Nephron (organoid): ENCODE data around the gene CHST9.
A peak's percentile ranks its signal among the peaks of the same experiment; 100 is the strongest.

ENCODE experiments used
- H3K27ac Mint-ChIP-seq, 3 experiments: 2 replicates each; pipeline ENCODE4 v1.8.0; 2020; ENCODE audit warnings: mixed read lengths in 3 of 3, mild to moderate bottlenecking in 2 of 3, moderate library complexity in 1 of 3
- H3K27me3 Mint-ChIP-seq: 2 replicates; pipeline ENCODE4 v1.8.0; 2021; ENCODE audit warnings: low read depth, mild to moderate bottlenecking, moderate library complexity, mixed read lengths
- H3K36me3 Mint-ChIP-seq: 2 replicates; pipeline ENCODE4 v1.8.0; 2020; ENCODE audit warnings: low read depth, mixed read lengths
- H3K4me1 Mint-ChIP-seq: 2 replicates; pipeline ENCODE4 v1.8.0; 2020; ENCODE audit warnings: mixed read lengths
- H3K4me3 Mint-ChIP-seq, 3 experiments: 2 replicates each; pipeline ENCODE4 v1.8.0; 2020; ENCODE audit warnings: mild to moderate bottlenecking in 3 of 3, mixed read lengths in 3 of 3, moderate library complexity in 2 of 3
- H3K9me3 Mint-ChIP-seq: 2 replicates; pipeline ENCODE4 v1.8.0; 2020; ENCODE audit warnings: mixed read lengths
- TF ChIP-seq, protein P1 (sequence below), 3 experiments: fragments of 200-600 bp; sonication (generic); IDR thresholded peaks; one replicate each; pipeline ENCODE4 v1.5.0; 2021; ENCODE audit warnings: antibody characterized with exemption in 3 of 3; ENCODE audit not compliant: unreplicated experiment in 3 of 3

The CHST9 gene

DNA sequence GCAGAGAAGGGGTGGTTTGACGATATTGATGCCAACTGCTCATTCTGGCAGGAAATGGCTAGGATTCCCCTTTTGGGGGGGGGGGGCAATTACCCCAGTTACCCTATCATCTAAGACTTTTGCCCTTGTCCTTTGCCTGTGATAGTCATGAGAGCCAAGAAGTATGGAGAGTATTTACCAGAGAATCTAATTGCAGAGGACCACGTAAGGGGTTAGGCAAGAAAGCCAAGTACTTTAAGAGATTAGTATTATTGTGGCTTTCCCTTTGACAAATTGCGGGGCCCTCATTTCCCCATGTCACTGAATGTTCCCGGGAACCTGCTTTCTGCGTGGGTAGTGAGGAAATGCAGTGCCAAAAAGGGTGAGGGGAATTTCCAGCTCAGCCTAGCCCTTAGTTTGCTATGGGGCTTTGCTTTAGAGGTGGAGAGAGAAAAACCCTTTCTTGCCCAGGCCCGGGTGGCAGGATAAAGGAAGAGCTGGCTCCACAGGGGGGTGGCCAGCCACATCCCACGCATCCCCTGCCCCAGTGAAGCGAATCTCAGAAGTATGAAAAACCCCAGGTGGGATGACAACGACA is 321.1 kb downstream of the CHST9 start:
- Mint-ChIP-seq H3K4me1 (peaks cover 44% of the 10 kb centered on the region), H3K4me3 (peak overlapping the region; percentile 64 to 73 (median 72)), H3K27ac (peak overlapping the region; percentile 20 to 51 (median 25)), H3K27me3 (peaks cover 40% of the 10 kb centered on the region), H3K9me3 (no peaks in the 10 kb centered on the region), H3K36me3 (no peaks in the 10 kb centered on the region)
- TF ChIP-seq, protein P1, sequence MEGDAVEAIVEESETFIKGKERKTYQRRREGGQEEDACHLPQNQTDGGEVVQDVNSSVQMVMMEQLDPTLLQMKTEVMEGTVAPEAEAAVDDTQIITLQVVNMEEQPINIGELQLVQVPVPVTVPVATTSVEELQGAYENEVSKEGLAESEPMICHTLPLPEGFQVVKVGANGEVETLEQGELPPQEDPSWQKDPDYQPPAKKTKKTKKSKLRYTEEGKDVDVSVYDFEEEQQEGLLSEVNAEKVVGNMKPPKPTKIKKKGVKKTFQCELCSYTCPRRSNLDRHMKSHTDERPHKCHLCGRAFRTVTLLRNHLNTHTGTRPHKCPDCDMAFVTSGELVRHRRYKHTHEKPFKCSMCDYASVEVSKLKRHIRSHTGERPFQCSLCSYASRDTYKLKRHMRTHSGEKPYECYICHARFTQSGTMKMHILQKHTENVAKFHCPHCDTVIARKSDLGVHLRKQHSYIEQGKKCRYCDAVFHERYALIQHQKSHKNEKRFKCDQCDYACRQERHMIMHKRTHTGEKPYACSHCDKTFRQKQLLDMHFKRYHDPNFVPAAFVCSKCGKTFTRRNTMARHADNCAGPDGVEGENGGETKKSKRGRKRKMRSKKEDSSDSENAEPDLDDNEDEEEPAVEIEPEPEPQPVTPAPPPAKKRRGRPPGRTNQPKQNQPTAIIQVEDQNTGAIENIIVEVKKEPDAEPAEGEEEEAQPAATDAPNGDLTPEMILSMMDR (IDR thresholded peaks at IDR 0.05; ENCODE audit: unreplicated experiment in 3 of 3) = no peak

- TF ChIP-seq, protein P1 (IDR thresholded peaks at IDR 0.05; ENCODE audit: unreplicated experiment in 3 of 3) = no peak
- peak overlapping the region; percentile 75 to 83 (median 78) for H3K4me3 Mint-ChIP-seq
- H3K9me3 Mint-ChIP-seq = peaks cover 2% of the 10 kb centered on the region
- peaks cover 40% of the 10 kb centered on the region for H3K27me3 Mint-ChIP-seq
- peaks cover 3% of the 10 kb centered on the region for H3K36me3 Mint-ChIP-seq
- peaks cover 37% of the 10 kb centered on the region for H3K4me1 Mint-ChIP-seq
- H3K27ac Mint-ChIP-seq = peak overlapping the region in 2 of 3 experiments; percentile 25 to 51
Observed at GRCh38 chr18:26863122-26863879, 321.8 kb downstream of the CHST9 start.

DNA sequence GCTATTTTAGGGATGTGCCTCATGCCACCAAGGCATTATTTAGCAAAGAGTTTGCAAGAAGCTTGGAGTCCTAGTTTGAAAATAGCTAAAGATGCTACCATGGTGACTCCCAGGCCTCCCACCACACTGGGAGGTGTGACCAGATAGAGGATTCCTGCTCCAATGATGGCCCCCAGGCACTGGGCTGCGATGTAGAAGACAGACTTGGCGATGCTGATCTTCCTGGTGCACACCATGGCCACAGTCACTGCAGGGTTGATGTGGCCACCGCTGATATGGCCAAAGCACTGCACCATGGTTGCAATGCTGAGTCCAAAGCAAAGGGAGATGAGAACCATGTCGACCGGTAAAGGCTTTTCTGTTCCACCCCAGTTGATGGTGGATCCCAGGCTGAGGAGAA is 323.0 kb downstream of the CHST9 start:
- peaks cover 26% of the 10 kb centered on the region for H3K4me1 Mint-ChIP-seq
- H3K9me3 Mint-ChIP-seq = peaks cover 2% of the 10 kb centered on the region
- H3K36me3 Mint-ChIP-seq = peaks cover 4% of the 10 kb centered on the region
- H3K27ac Mint-ChIP-seq = no peak overlapping the region
- H3K4me3 Mint-ChIP-seq = peak overlapping the region; percentile 30 to 47 (median 40)
- peaks cover 33% of the 10 kb centered on the region for H3K27me3 Mint-ChIP-seq
- TF ChIP-seq, protein P1 (IDR thresholded peaks at IDR 0.05; ENCODE audit: unreplicated experiment in 3 of 3) = no peak
